NCI-H2196 (cell line): ENCODE data around the gene OLFML1.
"Not testable (repeated sequence)": the region's sequence is repeated elsewhere in the genome, so short reads cannot be mapped to it uniquely, and the experiment has no call there.

Experiments used
- DNase-seq: peaks from one replicate; lab custom pipeline; 2025; ENCODE audit not compliant: unreplicated experiment; lab: John Stamatoyannopoulos, UW

The OLFML1 gene

DNA sequence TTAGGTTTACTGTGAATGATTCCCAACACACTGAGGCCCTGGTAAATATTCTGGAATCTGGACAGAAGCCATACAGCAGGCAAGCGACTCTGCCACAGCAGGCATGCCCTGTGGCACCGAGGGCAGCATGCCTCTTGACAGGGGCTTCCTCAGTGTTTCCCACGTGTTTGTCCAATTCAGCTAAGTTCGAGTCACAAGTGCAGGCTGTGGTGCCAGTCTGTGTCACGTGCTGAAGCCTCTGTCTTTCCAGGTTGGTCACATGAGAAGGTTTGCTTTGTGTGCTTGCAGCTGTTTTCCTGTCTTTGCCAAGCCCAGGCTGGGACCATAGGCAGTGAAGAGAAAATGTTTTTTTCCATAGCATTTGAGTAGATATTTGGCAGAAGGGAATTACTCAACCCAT, 26.1 kb downstream of the OLFML1 start:
- peak; percentile 78 for DNase-seq

DNA sequence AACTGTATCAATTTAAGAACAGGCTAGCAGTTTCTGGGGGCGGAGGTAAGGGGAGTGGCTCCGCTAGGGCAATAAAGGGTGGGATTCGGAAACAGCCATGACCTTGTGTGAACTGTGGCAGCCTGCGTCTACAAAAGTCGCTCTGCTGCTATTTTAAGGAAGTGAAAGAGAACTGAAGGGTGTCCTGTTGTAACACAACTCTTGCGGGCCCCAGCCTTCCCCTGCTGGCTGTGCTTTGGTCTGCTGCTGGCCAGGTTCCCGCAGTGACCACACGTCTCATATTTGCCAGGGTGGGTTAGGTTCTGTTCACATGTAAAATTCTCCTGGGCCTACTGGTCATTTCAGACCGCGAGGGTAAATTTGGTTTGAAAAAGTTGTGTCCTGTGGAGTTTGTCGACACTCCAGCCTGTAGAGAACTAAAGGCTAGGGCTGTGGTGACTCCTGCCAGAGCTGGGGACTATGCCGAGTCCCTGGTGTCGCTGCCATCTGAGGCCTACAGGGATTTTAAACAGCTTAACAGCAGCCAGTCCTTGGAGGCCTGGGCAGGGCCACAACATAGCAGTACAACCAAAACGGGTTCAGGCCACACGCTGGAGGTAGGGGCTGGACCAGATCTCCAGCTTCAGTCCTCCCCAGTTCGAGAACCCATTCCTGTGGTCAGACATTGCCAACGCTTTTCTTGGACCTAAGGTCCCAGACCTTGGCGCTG, 27.4 kb downstream of the OLFML1 start:
- DNase-seq: peak; percentile 46

DNA sequence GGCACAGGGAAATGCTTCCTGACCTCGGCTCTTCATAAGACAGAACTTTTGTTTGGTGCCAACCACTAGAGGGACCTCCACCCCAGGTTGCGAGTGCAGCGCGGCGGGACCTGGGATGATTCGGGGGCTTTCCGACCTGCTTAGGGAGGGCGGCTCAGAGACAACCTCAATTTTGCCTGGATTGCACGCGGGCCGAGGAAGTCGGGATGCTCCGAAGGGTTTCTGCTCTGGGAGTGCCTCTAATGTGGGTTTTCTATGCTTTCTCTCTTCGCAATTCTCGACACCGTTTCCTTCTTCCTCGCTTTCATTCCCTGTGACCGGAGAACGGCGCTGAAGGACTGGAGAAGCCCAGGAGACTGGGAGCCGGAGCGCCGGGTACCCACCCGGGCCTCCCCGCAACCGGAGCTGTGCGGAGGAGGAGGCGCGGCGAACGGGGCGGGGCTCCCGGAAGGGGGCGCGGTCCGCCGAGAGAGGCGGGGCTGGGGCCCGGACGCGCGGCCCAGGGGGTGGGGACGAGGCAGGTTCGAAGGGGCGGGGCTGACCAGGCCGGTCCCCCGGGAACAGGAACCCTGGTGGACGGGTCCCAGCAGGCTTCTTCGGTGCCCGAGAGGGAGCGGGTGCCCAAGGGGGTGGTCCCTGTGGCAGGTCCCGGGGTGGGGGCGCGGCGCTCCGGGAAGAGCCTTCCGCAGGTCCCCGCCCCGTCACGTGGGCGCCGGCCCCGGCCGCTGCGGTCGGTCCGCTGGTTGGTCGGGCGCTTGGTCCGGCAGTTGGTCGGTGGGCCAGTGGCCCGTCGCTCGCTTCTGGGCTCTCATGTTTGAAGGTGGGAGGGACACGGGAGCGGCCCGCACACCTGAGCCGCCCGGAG, 28.2 kb downstream of the OLFML1 start, which contains the start of gene PPFIBP2:
PPFIBP2 (plus strand) TSS at position 766 of the 865 bp plus-strand sequence. CDS start 35,477 bp downstream, outside the sequence.
- DNase-seq: peak; percentile 88

DNA sequence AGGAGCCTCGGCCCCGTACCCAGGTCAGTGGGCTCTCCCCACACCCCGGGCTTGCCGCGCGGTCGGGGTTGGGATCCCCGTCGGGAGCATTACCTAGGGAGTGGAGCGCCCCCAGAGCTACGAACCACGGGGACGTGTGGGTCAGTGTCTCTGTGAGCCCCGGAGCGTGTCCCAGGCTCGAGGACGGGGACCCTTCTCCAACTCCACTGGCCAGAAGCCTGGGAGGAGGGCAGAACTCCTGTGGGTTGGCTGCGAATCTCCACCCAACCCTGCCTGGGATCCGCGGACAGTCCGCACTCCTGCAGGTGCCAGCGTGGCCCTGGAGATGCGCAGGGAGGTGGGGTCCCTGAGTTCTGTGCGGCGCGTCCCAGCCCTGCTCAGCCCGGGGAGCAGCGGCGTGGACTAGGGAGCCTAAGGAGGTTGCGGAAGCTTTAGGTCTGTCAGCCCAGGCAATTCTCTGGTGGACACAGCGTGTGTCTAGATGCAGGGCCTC, 28.8 kb downstream of the OLFML1 start:
- no peak for DNase-seq

DNA sequence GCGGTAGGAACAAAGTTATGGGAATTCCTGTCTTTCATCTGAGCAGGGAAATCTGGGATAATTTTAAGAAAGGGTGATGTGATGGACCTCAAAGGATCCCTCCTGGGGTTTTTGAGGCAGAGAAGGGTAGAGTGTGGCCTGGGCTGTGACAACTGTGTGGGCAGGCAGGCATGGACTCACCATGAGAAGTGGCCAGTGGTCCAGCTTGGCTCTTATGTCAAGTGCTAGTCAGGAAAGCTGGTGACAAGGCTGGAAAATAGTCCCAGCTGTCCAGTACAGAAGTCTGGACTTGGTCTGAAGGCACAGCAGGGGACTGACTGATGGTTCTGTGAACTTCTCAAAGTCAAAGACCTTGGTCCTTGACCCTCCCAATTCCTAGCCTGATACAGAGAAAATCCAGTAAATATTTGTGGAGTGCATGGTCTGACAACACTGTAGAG, 30.2 kb downstream of the OLFML1 start:
- DNase-seq: no peak

DNA sequence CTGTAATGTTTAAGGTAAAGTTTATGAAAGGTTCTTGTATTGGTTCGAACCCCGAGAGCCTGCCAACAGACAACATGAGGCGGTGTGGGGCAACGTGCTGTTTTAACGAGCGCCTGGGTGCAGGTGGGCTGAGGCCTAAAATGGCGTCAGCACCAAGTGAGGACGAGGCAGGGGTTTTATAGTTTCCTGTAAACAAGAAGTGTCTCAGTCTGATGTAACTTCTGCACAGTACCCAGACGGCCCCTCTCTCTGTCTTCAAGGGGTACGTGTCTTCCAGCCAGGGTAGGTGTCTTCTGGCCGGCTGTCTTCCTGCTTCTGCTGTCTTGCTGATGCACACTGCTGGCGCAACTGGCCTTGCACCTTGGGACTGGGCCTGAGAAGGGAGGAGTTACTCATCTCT, 31.2 kb downstream of the OLFML1 start:
- no peak for DNase-seq

DNA sequence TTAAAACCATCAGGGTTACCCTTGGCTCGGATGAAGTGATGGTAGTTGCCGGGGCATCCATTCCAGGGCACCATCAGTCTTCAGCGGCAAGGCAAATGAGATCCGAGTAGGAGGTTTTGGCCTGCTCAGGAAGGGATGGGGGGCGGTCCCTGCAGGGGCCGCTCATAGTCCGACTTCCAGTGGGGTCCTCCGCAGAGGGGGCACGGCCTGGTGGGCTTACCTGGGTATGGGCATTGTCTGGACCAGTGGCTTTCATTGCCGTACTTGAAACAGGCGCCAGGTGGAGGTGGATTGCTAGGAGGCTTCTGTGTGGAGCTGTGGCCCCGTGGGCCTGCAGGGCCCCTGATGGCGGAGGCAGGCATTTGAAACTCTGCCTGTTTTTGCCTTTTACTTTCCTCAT, 32.4 kb downstream of the OLFML1 start:
- DNase-seq: not testable (repeated sequence)

DNA sequence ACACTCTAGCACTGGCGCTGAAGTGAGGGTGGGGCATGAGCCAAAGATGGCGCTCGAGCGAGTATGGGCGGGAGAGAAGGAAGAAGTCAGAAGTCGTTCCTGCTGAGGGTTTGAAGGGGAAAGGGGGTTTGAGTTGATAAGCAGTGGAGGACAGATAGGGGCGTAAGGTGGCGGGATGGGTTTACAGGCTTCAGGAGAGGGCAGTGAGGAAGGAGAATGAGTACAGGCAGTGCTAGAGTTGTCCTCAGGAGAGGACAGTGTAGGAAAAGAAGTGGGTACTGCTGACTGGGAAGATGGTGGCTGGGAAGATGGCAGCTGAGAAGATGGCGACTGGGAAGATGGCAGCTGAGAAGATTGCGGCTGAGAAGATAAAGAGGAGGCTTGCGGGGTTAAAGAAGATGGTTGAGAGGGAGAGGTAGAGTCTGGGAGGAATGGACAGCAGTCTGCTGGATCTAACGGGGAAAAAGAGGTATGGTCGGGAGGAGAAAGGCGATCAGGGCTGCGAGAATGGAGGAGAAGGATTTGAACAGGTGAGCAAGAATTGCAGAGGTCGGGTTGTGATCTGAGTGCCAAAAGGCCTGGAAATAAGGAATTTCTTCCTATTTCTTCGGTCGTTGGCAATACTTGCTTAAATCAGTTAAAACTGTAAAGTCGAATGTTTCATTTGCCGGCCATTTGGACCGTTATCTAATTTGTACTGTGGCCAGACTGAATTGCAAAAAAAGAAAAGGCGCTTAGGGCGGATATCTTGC, 33.7 kb downstream of the OLFML1 start:
- DNase-seq: no peak

DNA sequence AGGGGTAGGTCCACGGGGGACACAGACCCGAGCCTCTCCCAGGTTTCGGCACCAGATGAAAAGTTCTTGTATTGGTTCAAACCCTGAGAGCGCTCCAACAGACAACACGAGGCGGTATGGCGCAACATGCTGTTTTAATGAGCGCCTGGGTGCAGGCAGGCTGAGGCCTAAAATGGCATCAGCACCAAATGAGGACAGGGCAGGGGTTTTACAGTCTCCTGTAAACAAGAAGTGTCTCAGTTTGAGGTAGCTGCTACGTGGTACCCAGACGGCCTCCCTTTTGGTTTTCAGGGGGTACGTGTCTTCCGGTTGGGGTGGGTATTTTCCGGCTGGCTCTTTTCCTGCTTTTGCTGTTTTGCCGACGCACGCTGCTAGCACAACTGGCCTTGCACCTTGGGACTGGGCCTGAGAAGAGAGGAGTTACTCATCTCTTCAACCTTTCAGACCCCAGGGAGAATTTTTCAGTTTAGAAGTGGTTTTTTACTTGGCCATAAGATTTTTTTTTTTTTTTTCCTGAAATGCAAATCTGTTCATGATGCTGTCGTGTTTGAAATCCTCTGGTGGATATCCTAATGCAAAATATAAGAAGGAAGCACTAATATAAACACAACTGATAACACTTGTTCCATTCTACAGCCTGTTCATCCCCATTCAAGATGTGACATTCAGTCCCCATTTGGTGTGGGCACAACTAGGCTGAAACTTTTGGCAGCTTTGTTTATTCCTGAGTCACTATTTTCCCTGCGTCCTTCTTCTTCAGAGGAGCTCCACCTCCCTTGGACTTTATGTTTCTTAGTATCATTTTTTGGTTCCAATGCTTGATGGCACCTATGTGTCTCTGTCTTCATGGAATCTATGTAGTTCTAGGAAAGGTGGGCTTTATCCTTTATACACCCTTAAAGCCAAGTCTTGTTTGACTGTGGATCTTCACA, 35.0 kb downstream of the OLFML1 start:
- no peak for DNase-seq

DNA sequence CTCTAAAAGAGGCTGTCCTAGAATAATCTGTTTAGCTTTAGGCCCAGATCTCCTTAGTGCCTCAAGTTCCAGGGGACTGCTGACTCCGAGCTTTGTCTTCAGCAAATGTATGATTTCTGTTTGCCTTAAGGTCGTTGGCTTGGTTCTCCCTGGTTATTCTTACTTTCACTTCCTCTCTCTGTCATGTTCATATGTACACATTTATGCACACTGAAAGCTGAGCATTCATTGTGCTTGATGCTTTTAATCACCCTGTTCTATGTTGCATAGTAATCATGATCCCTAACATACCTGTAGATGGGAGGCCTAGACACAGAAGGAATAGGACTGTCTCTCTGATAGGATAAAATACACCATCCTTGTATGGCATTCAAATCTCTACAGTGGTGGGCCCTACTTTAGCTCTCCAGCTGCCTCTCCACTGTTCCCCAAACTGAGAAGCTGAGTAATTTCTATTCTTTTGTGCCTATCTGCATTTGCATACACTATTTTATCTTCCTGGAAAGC, 35.7 kb downstream of the OLFML1 start:
- DNase-seq: no peak

DNA sequence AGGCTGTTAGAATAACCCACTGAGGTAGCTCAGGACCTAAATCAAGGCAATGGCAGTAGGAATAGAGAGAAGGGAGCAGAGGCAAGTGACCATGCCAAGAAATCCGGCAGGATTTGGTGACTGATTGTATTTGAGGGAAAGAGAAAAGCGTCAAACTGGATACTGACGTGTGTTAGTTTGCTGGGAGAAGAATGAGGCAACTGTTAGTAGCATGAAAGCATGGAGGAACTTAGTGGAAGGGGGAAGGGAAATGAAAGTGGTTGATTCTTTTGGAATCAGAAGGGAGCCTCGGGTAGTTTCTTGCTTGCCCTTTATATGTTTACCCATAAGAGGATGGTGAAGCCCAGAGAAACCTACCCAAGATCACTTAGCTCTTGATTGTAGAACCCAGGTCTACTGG, 36.8 kb downstream of the OLFML1 start:
- no peak for DNase-seq

DNA sequence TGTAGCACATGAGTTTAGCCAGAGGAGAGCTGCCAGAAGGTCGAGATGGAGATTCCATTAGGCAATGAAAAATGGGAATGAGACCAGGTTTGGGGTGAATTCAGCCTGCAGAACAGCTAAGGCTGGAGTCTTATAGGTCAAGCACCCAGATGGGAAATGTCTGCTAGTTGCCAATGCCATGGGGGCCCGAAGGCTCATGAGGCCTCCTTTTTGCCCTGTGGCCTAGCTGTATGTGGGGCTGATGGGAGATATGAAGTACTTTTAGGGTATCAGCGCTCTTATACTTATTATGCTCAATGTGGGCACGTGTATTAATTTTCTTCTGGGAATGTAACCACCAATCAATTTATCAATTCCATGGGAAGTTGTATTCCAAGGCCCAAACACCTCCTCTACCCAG, 37.2 kb downstream of the OLFML1 start:
- DNase-seq: no peak

DNA sequence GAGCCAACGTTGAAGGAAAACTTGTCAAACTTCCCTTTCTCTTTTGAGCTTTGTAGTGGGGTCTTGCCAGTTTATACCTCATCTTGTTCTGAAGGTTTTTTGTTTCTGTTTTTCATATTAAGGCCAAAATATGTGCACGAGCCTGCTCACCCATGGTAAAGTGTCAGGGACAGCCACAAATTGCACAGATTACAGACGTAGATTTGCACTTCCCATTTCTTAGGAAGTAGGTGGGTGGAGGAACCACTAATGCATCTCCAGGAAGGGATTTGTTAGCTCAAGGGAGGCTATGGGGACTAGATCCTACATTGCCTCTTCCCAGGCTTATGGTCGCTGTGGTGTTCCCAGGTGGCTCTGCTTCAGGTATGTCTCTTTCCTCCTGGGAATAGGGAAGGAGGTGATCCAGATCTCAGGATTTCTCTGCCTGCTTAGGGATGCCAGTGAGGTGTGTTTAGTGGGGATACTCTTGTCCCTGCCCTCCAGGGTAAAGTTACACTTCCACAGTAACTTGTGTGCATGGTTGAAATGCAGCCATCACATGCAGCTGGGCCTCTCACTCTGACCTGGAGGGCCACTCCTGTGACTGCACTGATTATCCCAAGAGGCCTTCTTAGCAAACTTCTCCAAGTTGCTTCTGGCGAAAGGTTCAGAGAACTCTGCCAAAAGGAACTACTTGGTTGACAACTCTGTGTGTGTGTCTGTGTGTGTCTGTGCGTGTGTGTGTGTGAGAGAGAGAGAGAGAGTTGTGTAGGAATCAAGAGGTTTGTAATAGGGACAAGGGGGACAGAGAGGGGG, 38.3 kb downstream of the OLFML1 start:
- DNase-seq: no peak

DNA sequence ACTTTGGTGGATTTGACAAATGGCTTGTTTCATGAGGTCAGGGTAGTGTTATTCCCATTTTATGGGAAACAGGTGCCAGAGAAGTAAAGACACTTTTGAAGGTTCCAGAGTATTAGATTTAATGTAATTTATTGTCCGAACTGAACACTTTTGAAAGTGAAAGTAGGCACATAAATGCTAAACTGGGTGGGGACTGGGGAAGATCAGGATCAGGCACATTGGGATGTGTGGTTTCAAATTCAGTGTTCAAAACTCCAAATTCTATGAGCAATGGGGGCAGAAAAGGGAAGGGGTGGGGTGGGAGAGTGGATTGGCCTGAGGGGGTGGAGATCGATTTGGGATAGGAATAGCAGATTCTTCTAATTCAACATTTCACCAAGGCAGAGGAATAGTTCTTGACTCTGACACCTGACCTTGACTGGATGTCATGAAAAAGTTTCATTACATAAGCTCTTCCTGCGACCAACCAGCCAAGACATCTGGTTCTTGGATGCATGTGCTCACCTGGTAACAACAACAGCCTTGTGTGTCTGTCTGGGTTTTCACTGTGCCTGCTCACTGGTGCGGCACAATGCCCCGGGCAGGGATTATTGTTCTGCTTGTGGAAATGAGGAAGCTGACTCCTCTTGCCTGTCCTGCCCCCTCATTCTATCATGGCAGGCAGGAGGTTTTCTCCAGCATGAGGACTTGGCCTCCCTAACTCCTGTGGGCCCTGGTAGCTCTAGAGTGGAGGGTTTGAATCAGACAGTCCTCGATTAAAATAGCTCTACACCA, 39.3 kb downstream of the OLFML1 start:
- peak; percentile 12 for DNase-seq

DNA sequence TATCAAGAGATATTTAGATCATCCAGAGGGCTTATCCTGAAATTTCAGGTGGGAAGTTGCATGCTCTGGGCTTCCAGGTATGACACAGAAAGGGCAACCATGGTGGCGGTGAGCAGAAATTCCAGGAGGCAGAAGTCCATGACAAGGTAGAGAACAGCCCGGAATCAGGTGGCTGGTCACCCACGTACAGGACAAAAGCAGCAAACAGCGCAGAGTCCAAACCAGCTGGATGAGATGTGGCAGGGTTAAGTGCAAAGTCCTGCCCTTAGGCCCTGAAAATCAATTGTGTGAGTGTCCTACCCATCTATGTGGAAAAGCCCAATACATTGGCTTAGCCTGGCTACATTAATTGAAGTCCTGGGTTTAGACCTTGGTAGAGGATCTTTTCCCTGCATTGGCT, 40.1 kb downstream of the OLFML1 start:
- no peak for DNase-seq

DNA sequence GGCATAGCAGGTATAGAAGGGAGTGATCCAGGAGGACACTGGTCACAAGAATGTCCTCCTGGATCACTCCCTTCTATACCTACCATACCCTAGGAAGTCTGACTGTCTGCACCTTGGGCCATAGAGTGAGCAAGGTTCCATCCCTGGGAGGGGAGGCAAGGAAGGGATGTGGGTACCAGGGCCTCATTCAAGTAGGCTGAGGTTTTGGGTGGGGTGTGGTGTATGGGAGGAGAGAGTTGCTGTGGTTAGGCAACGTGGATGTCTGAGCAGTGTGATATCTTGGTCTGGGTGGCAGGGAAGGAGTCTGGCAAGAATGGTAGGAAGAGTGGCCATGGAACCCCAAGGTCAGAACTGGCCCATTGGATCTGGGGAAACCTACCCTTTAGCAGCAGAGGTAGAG, 41.7 kb downstream of the OLFML1 start:
- no peak for DNase-seq

DNA sequence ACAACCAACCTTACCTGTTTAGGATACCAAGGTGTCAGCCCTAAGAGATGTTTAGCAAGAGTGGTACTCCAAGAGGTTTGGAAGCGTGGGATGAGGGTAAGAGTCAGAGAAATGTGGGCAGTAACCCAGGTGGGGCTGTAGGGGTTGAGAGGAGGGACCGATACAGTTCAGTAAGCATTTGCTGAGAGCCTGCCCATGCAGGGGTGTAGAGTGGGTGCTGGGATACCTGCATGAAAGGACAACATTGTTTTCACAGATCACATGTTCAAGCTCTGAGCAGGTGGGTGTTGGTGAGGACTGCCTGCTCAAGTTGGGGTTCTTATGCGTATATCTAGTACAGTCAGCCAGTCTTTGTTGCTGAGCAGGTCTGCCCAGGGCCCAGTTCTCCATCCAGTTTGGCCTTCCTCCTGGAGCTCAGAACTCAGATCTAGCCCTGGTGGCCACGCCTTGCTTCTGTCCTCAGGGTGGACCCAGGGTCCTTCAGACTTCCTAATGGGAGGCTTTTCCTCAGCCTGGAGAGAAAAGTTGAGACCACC, 43.3 kb downstream of the OLFML1 start:
- DNase-seq: no peak

DNA sequence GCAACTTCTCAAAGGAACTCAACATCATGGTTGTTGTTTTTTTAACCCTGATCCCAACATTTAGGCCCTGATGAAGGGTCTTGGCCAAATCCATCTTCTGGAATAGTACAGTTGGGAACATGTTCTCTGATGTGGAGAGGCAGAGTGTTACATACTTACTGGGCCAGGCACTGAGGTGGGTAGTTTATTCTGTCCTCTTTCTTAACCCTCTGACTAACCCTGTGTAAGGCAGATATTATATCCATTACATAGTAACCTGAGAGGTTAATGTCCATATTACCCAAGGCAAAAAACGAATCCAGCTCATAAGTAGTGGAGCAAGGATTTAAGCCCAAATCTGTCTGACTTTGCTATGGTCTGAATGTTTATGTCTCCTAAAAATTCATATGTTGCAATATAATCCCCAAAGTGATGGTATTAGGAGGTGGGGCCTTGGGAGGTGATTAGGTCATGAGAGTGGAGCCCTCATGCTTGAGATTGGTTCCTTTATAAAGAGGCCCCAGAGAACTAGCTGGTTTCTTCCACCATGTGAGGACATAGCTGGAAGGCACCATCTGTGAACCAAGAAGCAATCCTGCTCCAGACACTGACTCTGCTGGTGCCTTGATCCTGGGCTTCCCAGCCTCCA, 44.8 kb downstream of the OLFML1 start:
- no peak for DNase-seq
